ENCODE data around the gene FLVCR2. TPM values are rescaled to one million over a fixed set of nuclear protein-coding genes. Genes with fewer than 3 reads are reported as not detected.

The FLVCR2 gene
- total RNA-seq, 6 donors from 2014 or later, result 19.4 to 41.3 (median 31.8) TPM

DNA sequence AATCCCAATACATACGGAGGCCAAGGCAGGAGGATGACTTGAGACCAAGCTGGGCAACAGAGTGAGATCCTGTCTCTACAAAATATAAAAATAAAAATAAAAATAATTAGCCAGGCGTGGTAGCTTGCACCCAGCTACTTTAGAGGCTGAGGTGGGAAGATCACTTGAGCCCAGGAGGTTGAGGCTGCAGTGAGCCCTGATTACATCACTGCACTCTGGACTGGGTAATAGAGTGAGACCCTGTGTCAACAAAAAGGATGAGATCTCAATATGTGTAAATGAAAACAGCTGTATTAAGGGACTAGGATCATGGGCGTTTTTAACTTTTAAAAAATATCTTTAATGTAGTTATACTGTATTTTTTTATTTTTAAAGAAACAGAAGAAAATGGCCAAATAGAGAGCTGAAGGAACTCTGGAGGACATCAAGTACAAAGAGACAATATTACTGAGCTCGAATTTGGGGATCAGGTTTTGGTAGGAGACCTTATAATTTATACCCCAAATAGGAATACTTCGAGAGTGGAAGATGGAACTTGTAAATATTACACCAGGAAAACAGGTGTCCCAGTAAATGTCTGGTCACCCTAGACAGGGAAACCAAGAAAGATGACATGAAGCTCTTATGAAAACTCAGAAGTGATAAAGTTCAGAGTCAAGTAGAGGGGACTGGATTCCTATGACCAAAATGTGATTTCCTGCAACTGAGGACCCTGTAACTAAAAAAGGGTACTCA lies 43.1 kb upstream of the FLVCR2 start:
- peaks cover 4 to 22% (median 11%) of the 10 kb centered on the region in 4 donors for H3K4me1 ChIP-seq
- peak overlapping the region; percentile 75 to 88 (median 76) for H3K27ac ChIP-seq
- ATAC-seq (ENCODE audit: low FRiP score in 2 of 2), result no peak

DNA sequence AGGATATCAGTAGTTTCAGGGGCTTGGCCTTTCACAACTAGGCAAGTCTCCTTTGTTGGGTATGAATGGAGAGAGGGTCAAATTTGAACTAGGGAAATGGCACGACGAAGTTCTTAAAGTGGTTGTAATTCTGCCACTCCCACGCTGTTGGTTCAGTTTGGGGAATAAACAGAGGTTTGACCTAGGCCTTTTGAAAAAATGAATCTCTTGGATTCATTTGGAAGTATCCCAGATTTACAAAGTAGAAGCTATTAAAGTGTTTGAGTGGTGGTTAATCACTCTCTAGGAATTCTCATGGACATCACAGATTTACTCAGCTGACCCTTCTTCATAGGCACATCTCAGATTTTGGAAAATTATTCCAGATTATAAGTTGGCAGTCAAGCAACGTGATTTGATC lies 41.3 kb upstream of the FLVCR2 start:
- ATAC-seq (ENCODE audit: low FRiP score in 2 of 2), result no peak
- WGBS, 2 donors, result 80 to 88% methylated on average over 4 of the region's 4 CpGs
- H3K4me3 ChIP-seq, result no peak overlapping the region
- TF ChIP-seq, protein P1, sequence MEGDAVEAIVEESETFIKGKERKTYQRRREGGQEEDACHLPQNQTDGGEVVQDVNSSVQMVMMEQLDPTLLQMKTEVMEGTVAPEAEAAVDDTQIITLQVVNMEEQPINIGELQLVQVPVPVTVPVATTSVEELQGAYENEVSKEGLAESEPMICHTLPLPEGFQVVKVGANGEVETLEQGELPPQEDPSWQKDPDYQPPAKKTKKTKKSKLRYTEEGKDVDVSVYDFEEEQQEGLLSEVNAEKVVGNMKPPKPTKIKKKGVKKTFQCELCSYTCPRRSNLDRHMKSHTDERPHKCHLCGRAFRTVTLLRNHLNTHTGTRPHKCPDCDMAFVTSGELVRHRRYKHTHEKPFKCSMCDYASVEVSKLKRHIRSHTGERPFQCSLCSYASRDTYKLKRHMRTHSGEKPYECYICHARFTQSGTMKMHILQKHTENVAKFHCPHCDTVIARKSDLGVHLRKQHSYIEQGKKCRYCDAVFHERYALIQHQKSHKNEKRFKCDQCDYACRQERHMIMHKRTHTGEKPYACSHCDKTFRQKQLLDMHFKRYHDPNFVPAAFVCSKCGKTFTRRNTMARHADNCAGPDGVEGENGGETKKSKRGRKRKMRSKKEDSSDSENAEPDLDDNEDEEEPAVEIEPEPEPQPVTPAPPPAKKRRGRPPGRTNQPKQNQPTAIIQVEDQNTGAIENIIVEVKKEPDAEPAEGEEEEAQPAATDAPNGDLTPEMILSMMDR (IDR thresholded peaks at IDR 0.05), result no peak
- no peak for TF ChIP-seq POLR2A (IDR thresholded peaks at IDR 0.05)
- H3K36me3 ChIP-seq, result no peaks in the 10 kb centered on the region
- H3K9me3 ChIP-seq, result no peaks in the 10 kb centered on the region
- no peak for DNase-seq
- peaks cover 9 to 28% (median 17%) of the 10 kb centered on the region in 4 donors for H3K4me1 ChIP-seq
- H3K27ac ChIP-seq, result peak overlapping the region; percentile 75 to 88 (median 76)
- H3K27me3 ChIP-seq, result no peaks in the 10 kb centered on the region

More for the DNA sequence above, 43.1 kb upstream of the FLVCR2 start:
- Histone ChIP-seq H3K9me3 (no peaks in the 10 kb centered on the region), H3K27me3 (no peaks in the 10 kb centered on the region), H3K4me3 (no peak overlapping the region), H3K36me3 (no peaks in the 10 kb centered on the region)
- WGBS, 2 donors, result 89 to 91% methylated on average over 5 of the region's 5 CpGs
- DNase-seq, result no peak
- TF ChIP-seq POLR2A (IDR thresholded peaks at IDR 0.05), result no peak
- TF ChIP-seq POLR2AphosphoS5 (IDR thresholded peaks at IDR 0.05), result no peak
- TF ChIP-seq, protein P1 (IDR thresholded peaks at IDR 0.05), result no peak
- no peak for TF ChIP-seq EP300 (IDR thresholded peaks at IDR 0.05)

DNA sequence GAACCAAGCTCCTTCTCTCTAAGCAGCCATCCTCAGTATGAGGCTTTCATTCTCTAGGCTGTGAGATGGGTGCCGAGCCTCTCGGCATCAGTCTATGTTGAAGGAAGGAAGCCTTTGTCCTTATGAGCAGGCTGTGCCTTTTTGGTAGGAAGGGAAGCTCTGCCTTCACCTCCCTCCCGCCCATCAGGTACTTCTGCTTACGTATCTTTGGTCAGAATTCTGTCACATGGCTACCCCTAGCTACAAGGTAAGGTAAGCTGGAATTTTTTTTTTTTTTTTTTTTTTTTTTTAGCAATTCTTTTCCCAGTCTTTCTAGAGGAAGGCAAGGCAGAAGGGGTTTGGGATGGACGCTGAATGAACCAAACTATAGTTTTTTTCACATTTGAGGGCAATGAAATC lies 39.3 kb upstream of the FLVCR2 start:
- Histone ChIP-seq H3K27ac (no peak overlapping the region), H3K36me3 (no peaks in the 10 kb centered on the region), H3K9me3 (no peaks in the 10 kb centered on the region), H3K4me1 (peaks cover 29 to 45% (median 34%) of the 10 kb centered on the region in 4 donors), H3K4me3 (no peak overlapping the region), H3K27me3 (no peaks in the 10 kb centered on the region)
- 92 to 93% methylated on average over 5 of the region's 5 CpGs for WGBS, 2 donors
- ATAC-seq (ENCODE audit: low FRiP score in 2 of 2), result no peak
- no peak for DNase-seq
- TF ChIP-seq EP300 (IDR thresholded peaks at IDR 0.05), result no peak
- TF ChIP-seq, protein P1 (IDR thresholded peaks at IDR 0.05), result no peak
- TF ChIP-seq POLR2A (IDR thresholded peaks at IDR 0.05), result no peak
- TF ChIP-seq POLR2AphosphoS5 (IDR thresholded peaks at IDR 0.05), result no peak

DNA sequence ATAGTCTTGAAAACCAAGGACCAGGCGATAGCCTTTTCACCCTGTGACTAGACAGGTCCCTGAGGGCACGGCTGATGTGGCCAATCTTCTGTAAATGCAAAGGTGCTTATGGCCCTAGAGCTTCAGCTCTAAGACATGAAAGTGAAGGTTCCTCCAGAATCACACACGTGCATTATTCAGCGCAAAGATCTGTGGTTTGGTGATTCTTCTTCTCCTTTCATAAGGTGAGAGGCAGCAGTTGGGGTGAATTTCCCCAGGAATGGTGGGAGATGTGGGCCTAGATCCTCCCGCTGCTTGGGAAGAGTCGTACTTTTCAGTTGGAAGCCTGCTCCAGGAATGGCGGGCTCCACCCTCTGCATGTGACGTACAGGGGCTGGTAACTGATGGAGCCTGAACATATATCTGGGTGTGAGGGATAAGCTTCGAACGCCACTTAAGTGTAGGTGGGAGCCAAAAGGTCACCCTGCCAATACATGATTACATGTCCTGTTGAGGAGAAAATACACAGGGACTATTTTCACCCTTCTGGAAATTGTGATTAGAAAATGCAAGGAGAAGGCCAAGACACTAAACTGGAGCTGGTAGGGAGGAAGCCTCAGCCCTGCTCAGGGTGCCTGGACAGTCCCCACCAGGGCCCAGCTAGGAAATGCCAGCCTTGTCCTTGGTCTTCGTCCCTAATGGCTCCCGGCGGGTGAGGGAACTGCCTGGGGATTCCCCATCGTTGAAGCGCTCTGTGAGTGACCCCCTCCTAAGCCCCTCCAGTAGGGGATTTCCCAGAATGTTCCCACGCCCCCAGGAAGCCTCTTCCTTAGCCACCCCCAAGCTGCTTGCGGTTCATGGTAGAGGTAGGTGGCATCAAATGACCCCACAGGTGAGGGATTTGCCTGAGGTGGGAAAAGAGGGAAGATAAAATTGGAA lies 38.6 kb upstream of the FLVCR2 start:
- Histone ChIP-seq H3K4me3 (no peak overlapping the region), H3K4me1 (peaks cover 29 to 45% (median 34%) of the 10 kb centered on the region in 4 donors), H3K27ac (peak overlapping the region in 2 of 4 donors; percentile 48 to 49), H3K27me3 (no peaks in the 10 kb centered on the region), H3K36me3 (no peaks in the 10 kb centered on the region), H3K9me3 (no peaks in the 10 kb centered on the region)
- ATAC-seq (ENCODE audit: low FRiP score in 2 of 2), result no peak
- 64 to 70% methylated on average over 12 to 17 of the region's 17 CpGs for WGBS, 2 donors
- no peak for DNase-seq
- TF ChIP-seq POLR2AphosphoS5 (IDR thresholded peaks at IDR 0.05) (no peak), POLR2A (IDR thresholded peaks at IDR 0.05) (no peak), EP300 (IDR thresholded peaks at IDR 0.05) (no peak)
- TF ChIP-seq, protein P1 (IDR thresholded peaks at IDR 0.05), result no peak
